Neuronal stem cell (in vitro differentiated cells): ENCODE measurements around the gene MYO16.

ENCODE experiments used
- DNase-seq: peaks from one replicate; pipeline ENCODE4 v3.0.0-alpha.2; 2013; ENCODE audit warnings: low spot score
- H2AFZ ChIP-seq: one replicate; pipeline ENCODE4 v1.6.1; 2013; ENCODE audit warnings: mild to moderate bottlenecking, low read length, inconsistent platforms
- H2AK5ac ChIP-seq: 2 replicates; pipeline ENCODE4 v1.6.1; 2013; ENCODE audit warnings: low read depth, mild to moderate bottlenecking, inconsistent platforms, low read length, moderate library complexity, mixed read lengths
- H2BK120ac ChIP-seq: 2 replicates; pipeline ENCODE4 v1.6.1; 2013; ENCODE audit warnings: low read depth, mild to moderate bottlenecking, inconsistent platforms, low read length, moderate library complexity, mixed read lengths
- H2BK12ac ChIP-seq: one replicate; pipeline ENCODE4 v1.6.1; 2013; ENCODE audit warnings: low read length, inconsistent platforms
- H2BK15ac ChIP-seq: 2 replicates; pipeline ENCODE4 v1.6.1; 2013; ENCODE audit warnings: mild to moderate bottlenecking, low read length, inconsistent platforms, mixed read lengths
- H2BK5ac ChIP-seq: one replicate; pipeline ENCODE4 v1.6.1; 2013; ENCODE audit warnings: inconsistent platforms, mild to moderate bottlenecking, low read length, moderate library complexity
- H3K14ac ChIP-seq: one replicate; pipeline ENCODE4 v1.6.1; 2013; ENCODE audit warnings: low read length, inconsistent platforms
- H3K18ac ChIP-seq: 2 replicates; pipeline ENCODE4 v1.6.1; 2013; ENCODE audit warnings: low read length, inconsistent platforms
- H3K23ac ChIP-seq: 2 replicates; pipeline ENCODE4 v1.6.1; 2013; ENCODE audit warnings: low read depth, mild to moderate bottlenecking, mixed read lengths, low read length, inconsistent platforms; ENCODE audit not compliant: poor library complexity
- H3K27ac ChIP-seq: replicated peaks from 3 replicates; pipeline ENCODE4 v1.5.1; 2013; ENCODE audit warnings: low read length, inconsistent platforms
- H3K27me3 ChIP-seq, 3 experiments: 2 replicates each; pipeline ENCODE4 v1.6.1; 2013; ENCODE audit warnings: low read length in 3 of 3, mild to moderate bottlenecking in 2 of 3, inconsistent platforms in 1 of 3, low read depth in 1 of 3, mixed read lengths in 1 of 3, moderate library complexity in 1 of 3; ENCODE audit not compliant: control insufficient read depth in 3 of 3, insufficient read depth in 3 of 3
- H3K36me3 ChIP-seq, 2 donors: replicated peaks in 1 of 2; 2 replicates each; pipeline ENCODE4 v1.6.1; 2013; ENCODE audit warnings: low read length in 2 of 2; ENCODE audit not compliant: control insufficient read depth in 2 of 2, insufficient read depth in 2 of 2
- H3K4ac ChIP-seq: 2 replicates; pipeline ENCODE4 v1.6.1; 2013; ENCODE audit warnings: inconsistent platforms, mild to moderate bottlenecking, low read length, moderate library complexity
- H3K4me1 ChIP-seq, 2 donors: 1 replicate in 1 of 2; 2 replicates in 1 of 2; pipeline ENCODE4 v1.6.1; 2013; ENCODE audit warnings: low read length in 2 of 2, low read depth in 1 of 2; ENCODE audit not compliant: control insufficient read depth in 2 of 2, insufficient read depth in 1 of 2
- H3K4me2 ChIP-seq: one replicate; pipeline ENCODE4 v1.6.1; 2013; ENCODE audit warnings: mild to moderate bottlenecking, low read length, inconsistent platforms; ENCODE audit not compliant: insufficient read depth, poor library complexity, severe bottlenecking
- H3K4me3 ChIP-seq, 2 donors: 2 replicates each; pipeline ENCODE4 v1.5.1; 2013; ENCODE audit warnings: low read length in 2 of 2, mild to moderate bottlenecking in 2 of 2, inconsistent platforms in 1 of 2, moderate library complexity in 1 of 2
- H3K79me1 ChIP-seq: one replicate; pipeline ENCODE4 v1.6.1; 2013; ENCODE audit warnings: low read depth, mild to moderate bottlenecking, inconsistent platforms, low read length, moderate library complexity
- H3K9ac ChIP-seq: one replicate; pipeline ENCODE4 v1.6.1; 2013; ENCODE audit warnings: mild to moderate bottlenecking, low read depth, low read length, inconsistent platforms; ENCODE audit not compliant: poor library complexity
- H3K9me3 ChIP-seq, 2 donors: replicated peaks in 1 of 2; 2 replicates each; pipeline versions ENCODE3 to v1.6.1; 2013; ENCODE audit warnings: low read length in 2 of 2, mild to moderate bottlenecking in 2 of 2, inconsistent platforms in 1 of 2, low read depth in 1 of 2, mixed read lengths in 1 of 2, moderate library complexity in 1 of 2; ENCODE audit not compliant: control insufficient read depth in 2 of 2, insufficient read depth in 1 of 2
- H4K8ac ChIP-seq: one replicate; pipeline ENCODE4 v1.6.1; 2013; ENCODE audit warnings: low read depth, mild to moderate bottlenecking, inconsistent platforms, low read length, moderate library complexity
- H4K91ac ChIP-seq: one replicate; pipeline ENCODE4 v1.6.1; 2013; ENCODE audit warnings: low read length, low read depth, mild to moderate bottlenecking, inconsistent platforms; ENCODE audit not compliant: poor library complexity
- WGBS, 2 donors: extraction: QIAGEN DNeasy Blood & Tissue Kit; methylation state at CpG; one replicate each; pipeline ENCODE4 v1.1.7; 2013; ENCODE audit warnings: missing lambda C conversion rate in 2 of 2, mixed read lengths in 1 of 2; ENCODE audit not compliant: insufficient read length in 2 of 2, insufficient replicate concordance in 1 of 2; ENCODE audit errors: extremely low coverage in 2 of 2; 5-methylcytosine and 5-hydroxymethylcytosine counted together

MYO16 gene

DNA sequence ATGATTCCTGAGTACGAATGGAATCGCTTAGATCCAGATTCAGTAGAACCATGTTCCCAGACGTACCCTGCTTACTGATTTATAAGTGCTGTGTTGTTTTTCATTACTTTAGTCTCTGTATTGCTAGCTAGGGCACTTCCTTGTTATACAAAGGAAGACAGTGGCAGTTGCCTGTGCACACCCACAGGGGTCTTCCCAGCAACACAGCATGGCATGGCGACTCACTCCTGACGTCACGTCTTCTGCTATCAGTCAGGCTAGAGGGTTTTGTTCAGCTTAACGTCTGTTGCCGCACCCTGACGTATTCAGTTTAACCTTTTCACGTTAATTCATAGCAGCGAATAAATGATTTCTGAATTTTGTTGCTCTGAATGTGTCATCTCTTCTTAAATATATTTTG lies 295.1 kb downstream of the MYO16 start:
- Histone ChIP-seq H2AK5ac (no peak overlapping the region), H4K91ac (no peak overlapping the region), H2AFZ (no peak overlapping the region), H3K79me1 (no peaks in the 10 kb centered on the region), H3K27me3 (no peaks in the 10 kb centered on the region), H3K9me3 (peaks cover 0 to 3% of the 10 kb centered on the region in 2 donors), H4K8ac (no peak overlapping the region), H3K9ac (no peak overlapping the region), H2BK12ac (no peak overlapping the region), H3K4me3 (no peak overlapping the region), H3K36me3 (no peaks in the 10 kb centered on the region), H2BK120ac (no peak overlapping the region), H2BK5ac (no peak overlapping the region), H3K4ac (no peak overlapping the region), H3K23ac (no peak overlapping the region), H2BK15ac (no peak overlapping the region), H3K27ac (no peak overlapping the region), H3K4me2 (no peak overlapping the region), H3K18ac (no peak overlapping the region), H3K14ac (no peak overlapping the region), H3K4me1 (no peaks in the 10 kb centered on the region)
- DNase-seq = no peak
- no CpG with 5 or more reads among the region's 11 CpGs for WGBS, 2 donors

DNA sequence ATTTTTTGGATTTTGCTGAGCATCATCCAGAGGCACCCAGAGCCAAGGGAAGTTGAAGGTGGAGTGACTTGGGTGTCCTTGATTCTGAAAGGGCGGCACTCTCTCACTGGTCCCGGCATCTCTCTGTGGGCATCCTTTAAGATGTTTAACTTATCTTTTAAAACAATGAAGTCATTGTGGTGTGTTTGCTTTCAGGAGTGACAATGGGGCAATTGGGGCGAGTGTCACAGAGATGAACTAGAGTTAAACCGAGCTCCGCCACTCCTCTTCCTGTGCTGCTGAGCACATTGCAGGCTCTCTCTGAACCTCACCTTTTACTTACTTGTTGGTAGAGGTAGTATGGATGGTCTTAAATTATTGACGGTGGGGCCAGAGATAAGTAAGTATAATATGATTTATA lies 295.7 kb downstream of the MYO16 start:
- no peak overlapping the region for H3K23ac ChIP-seq
- H4K8ac ChIP-seq = no peak overlapping the region
- no peak overlapping the region for H3K18ac ChIP-seq
- peaks cover 0 to 3% of the 10 kb centered on the region in 2 donors for H3K9me3 ChIP-seq
- no peaks in the 10 kb centered on the region for H3K4me1 ChIP-seq
- no peaks in the 10 kb centered on the region for H3K36me3 ChIP-seq
- H4K91ac ChIP-seq = no peak overlapping the region
- no peak overlapping the region for H3K4ac ChIP-seq
- no peaks in the 10 kb centered on the region for H3K27me3 ChIP-seq
- no peak overlapping the region for H2AK5ac ChIP-seq
- WGBS, 2 donors = 100% methylated on average over 1 of the region's 6 CpGs; no CpG with 5 or more reads in 1 of the 2 donors
- no peak overlapping the region for H2BK120ac ChIP-seq
- no peak overlapping the region for H2BK15ac ChIP-seq
- DNase-seq = no peak
- no peak overlapping the region for H2BK5ac ChIP-seq
- no peak overlapping the region for H3K4me2 ChIP-seq
- no peak overlapping the region for H3K14ac ChIP-seq
- no peak overlapping the region for H2AFZ ChIP-seq
- H3K9ac ChIP-seq = no peak overlapping the region
- H3K27ac ChIP-seq = no peak overlapping the region
- H2BK12ac ChIP-seq = no peak overlapping the region
- no peak overlapping the region for H3K4me3 ChIP-seq
- H3K79me1 ChIP-seq = no peaks in the 10 kb centered on the region

DNA sequence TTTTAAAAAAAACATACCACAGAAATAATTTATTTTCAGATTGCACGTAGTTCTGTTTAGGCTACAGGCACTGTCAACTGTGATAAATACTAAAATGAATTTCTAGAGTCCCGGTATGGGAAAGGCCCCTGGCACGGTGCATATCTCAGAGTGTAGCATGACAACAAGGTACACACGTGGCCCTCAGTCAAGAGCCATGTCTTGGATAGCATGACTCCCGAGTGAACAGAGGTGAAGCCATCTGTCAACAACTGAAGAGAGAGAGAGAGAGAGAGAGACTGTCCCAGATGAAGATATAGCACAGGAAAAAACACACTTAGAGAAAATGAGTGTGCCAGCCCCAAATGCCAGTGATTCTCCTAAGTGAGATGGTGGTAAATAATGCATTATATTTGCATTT lies 297.5 kb downstream of the MYO16 start:
- Histone ChIP-seq H2BK15ac (no peak overlapping the region), H3K79me1 (no peaks in the 10 kb centered on the region), H3K23ac (no peak overlapping the region), H3K4me1 (no peaks in the 10 kb centered on the region), H3K9ac (no peak overlapping the region), H3K4me2 (no peak overlapping the region), H2AFZ (no peak overlapping the region), H3K9me3 (peaks cover 0 to 3% of the 10 kb centered on the region in 2 donors), H2BK5ac (no peak overlapping the region), H2BK120ac (no peak overlapping the region), H3K18ac (no peak overlapping the region), H3K4ac (no peak overlapping the region), H3K27ac (no peak overlapping the region), H3K36me3 (no peaks in the 10 kb centered on the region), H3K4me3 (no peak overlapping the region), H4K91ac (no peak overlapping the region), H3K14ac (no peak overlapping the region), H2AK5ac (no peak overlapping the region), H2BK12ac (no peak overlapping the region), H3K27me3 (no peaks in the 10 kb centered on the region), H4K8ac (no peak overlapping the region)
- WGBS, 2 donors = no CpG with 5 or more reads among the region's 5 CpGs
- DNase-seq = no peak

DNA sequence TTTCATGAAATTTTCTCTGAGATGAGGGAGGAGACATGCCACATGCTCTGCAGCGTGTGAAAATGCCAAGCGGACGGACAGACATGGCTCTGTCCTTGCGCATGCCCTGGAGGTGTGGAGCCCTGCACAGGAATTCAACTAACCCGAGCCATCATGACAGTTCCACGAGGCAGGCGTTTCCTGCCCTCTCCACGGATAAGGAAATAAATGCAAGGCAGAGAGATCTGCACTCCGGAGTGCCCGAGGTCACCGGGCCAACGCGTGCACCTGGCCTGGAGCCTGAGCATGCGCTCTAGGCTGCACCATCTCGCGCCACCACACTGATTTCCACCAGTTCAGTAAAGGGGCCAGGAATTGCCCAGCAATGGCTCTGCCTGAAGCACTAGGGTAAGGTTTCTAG lies 298.2 kb downstream of the MYO16 start:
- H3K14ac ChIP-seq = no peak overlapping the region
- WGBS, 2 donors = no CpG with 5 or more reads among the region's 16 CpGs
- no peaks in the 10 kb centered on the region for H3K36me3 ChIP-seq
- H3K4me2 ChIP-seq = no peak overlapping the region
- peaks cover 0 to 3% of the 10 kb centered on the region in 2 donors for H3K9me3 ChIP-seq
- no peak overlapping the region for H3K9ac ChIP-seq
- H2BK120ac ChIP-seq = no peak overlapping the region
- no peak overlapping the region for H4K8ac ChIP-seq
- H2AK5ac ChIP-seq = no peak overlapping the region
- no peak overlapping the region for H3K18ac ChIP-seq
- no peak overlapping the region for H2BK5ac ChIP-seq
- H3K79me1 ChIP-seq = no peaks in the 10 kb centered on the region
- DNase-seq = no peak
- no peak overlapping the region for H3K23ac ChIP-seq
- H3K4ac ChIP-seq = no peak overlapping the region
- no peak overlapping the region for H2BK12ac ChIP-seq
- H3K4me1 ChIP-seq = no peaks in the 10 kb centered on the region
- H3K27ac ChIP-seq = no peak overlapping the region
- H4K91ac ChIP-seq = no peak overlapping the region
- no peaks in the 10 kb centered on the region for H3K27me3 ChIP-seq
- no peak overlapping the region for H3K4me3 ChIP-seq
- no peak overlapping the region for H2AFZ ChIP-seq
- no peak overlapping the region for H2BK15ac ChIP-seq
